Keratinocyte (primary cell): ENCODE measurements around the gene VTI1A.

Source experiments
- EZH2 ChIP-seq: IDR thresholded peaks from one replicate; pipeline ENCODE4 v1.6.1; 2012; ENCODE audit warnings: inconsistent platforms, mild to moderate bottlenecking, low read length, moderate library complexity
- TF ChIP-seq, protein P1 (sequence below), 3 experiments: IDR thresholded peaks in 1 of 3; conservative IDR thresholded peaks in 1 of 3; optimal IDR thresholded peaks in 1 of 3; 2 replicates in 2 of 3; 3 replicates in 1 of 3; pipeline versions ENCODE3 to v1.5.1; 2011; ENCODE audit warnings: low read length in 3 of 3, mild to moderate bottlenecking in 3 of 3, moderate library complexity in 2 of 3, control low read depth in 1 of 3, inconsistent platforms in 1 of 3; ENCODE audit not compliant: insufficient read depth in 2 of 3; ENCODE audit errors: extremely low read depth in 1 of 3

DNA sequence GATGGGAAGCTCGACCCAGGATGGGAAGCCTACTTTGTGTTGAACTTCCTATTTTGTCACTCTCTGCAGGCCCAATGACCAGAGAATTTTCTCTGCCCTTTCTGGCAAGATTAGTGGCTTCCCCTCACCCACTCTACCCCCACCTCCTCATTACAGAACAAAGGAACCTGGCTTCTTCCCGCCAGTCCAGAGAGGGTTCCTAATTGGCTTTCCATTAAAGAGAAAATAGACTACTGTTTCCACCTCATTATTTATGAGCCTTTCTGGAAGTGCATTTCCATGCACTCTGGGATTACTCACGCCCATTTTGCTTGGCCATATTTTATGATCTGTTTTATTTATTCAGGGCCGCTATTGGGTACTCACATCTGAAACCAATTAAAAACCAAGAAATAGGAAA is 408.1 kb downstream of the VTI1A start:
- TF ChIP-seq, protein P1, sequence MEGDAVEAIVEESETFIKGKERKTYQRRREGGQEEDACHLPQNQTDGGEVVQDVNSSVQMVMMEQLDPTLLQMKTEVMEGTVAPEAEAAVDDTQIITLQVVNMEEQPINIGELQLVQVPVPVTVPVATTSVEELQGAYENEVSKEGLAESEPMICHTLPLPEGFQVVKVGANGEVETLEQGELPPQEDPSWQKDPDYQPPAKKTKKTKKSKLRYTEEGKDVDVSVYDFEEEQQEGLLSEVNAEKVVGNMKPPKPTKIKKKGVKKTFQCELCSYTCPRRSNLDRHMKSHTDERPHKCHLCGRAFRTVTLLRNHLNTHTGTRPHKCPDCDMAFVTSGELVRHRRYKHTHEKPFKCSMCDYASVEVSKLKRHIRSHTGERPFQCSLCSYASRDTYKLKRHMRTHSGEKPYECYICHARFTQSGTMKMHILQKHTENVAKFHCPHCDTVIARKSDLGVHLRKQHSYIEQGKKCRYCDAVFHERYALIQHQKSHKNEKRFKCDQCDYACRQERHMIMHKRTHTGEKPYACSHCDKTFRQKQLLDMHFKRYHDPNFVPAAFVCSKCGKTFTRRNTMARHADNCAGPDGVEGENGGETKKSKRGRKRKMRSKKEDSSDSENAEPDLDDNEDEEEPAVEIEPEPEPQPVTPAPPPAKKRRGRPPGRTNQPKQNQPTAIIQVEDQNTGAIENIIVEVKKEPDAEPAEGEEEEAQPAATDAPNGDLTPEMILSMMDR (optimal IDR thresholded peaks at IDR 0.05 in 1 of 3, IDR thresholded peaks at IDR 0.05 in 1 of 3, conservative IDR thresholded peaks at IDR 0.05 in 1 of 3; ENCODE audit: extremely low read depth in 1 of 3, insufficient read depth in 2 of 3, low read length in 3 of 3) = no peak
- no peak for TF ChIP-seq EZH2
